HK-2 (cell line): ENCODE results near the gene ARHGEF3.

Source experiments
- DNase-seq: peaks from one replicate; pipeline ENCODE4 v3.0.0-alpha.2; 2018; ENCODE audit not compliant: unreplicated experiment

The ARHGEF3 gene

GRCh38 chr3:56682462-56683121, 119.2 kb downstream of the ARHGEF3 start:
- DNase-seq: peak; percentile 68

GRCh38 chr3:56681984-56682461, 119.7 kb downstream of the ARHGEF3 start:
- no peak for DNase-seq

DNA sequence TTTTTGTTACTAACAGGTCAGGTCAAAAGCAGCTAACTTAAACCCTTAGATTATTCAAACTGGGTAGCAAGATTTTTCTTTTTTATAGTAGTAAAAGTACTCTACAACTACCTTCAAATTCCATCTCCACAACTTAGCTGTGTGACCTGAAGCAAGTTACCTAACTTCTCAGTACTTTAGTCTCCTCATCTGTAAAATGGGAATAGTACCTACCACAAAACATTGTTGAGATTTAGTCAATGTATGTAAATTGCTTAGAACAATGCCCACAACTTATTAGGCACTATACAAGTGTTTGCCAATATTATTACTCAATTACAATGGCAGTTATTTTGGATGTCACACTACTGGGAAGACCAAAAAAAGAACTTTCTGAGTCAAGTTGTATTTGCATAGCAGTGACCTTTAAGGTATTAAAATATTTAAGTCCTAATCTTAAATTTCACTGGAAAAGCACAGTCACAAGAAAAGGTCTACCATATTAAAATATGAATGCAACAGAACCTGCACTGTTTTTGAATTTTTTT, 121.6 kb downstream of the ARHGEF3 start:
- no peak for DNase-seq
